ENCODE data around the gene CPED1.
"Not testable (repeated sequence)": the region's sequence is repeated elsewhere in the genome, so short reads cannot be mapped to it uniquely, and the experiment has no call there.

Gene CPED1

DNA sequence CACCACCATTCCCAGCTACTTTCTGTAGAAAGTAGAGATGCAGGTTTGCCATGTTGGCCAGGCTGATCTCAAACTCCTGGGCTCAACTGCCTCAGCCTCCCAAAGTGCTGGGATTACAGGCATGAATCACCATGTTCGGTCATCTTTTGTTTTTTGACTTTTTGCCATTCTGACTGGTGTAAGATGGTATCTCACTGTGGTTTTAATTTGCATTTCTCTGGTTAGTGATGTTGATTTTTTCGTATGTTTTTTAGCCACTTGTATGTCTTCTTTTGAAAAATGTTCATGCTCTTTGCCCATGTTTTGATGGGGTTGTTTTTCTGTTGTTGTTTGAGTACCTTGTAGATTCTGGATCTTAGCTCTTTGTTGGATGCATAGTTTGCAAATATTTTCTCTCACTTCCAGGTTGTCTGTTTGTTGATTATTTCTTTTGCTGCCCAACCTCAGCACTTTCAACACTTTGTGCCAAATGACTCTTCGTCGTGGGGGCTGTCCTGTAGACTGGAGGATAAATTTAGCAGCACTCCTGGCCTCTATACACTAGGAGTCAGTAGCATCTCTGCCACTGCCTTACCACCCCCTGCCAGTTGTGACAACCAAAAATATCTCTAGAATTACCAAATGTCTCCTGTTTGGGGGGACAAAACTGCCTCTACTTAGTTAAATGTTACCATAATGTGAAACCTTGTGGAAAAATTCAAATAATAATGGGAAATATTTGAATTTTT, 6.5 kb upstream of the CPED1 start:
- no peak for DNase-seq

- DNase-seq, result not testable (repeated sequence)
These were observed 4.9 kb upstream of the CPED1 start for GRCh38 chr7:120983592-120983991.

- no peak for DNase-seq
These were observed 4.1 kb upstream of the CPED1 start for GRCh38 chr7:120984406-120984805.

- no peak for DNase-seq
These were observed 3.3 kb upstream of the CPED1 start for GRCh38 chr7:120985130-120985758.

GRCh38 chr7:120985839-120986238, 2.7 kb upstream of the CPED1 start:
- no peak for DNase-seq

DNA sequence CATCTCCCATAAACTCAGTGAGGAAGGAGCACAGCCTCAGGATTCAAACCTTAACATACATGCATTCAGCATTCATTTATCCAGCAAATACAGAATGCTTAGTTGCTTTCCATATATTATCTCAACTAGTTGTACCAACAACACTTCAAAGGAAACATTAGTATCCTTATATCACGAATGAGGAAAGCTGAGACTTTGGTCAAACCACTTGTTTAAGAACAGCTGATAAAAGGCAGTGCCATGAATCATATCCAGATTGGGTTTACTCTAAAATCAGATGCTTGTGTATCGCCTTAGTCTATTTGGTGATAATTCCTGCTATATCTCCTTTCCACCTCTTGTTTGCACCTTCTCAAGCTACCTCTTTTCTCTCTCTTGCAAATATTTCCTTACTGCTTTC, 1.9 kb upstream of the CPED1 start:
- no peak for DNase-seq

DNA sequence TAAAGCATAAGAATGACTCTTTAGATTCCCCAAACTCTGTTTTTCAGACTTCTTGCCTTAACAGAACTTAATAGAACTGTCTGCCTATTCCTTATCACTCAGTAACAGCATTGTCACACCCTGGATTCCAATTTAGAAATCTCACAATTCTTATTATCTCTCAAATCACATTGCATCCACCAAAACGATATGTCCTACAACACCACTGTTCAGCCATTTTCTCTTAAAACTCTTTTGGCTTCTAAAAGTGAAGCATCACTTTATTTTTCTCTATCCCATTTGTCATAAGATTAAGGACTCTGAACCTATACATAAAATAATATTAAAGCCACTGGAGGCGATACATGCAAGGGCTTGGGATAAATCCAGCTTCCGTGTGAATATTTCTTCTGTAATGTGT, 1.2 kb upstream of the CPED1 start:
- DNase-seq, result no peak

GRCh38 chr7:120987683-120988590, 574 bp upstream of the CPED1 start:
- DNase-seq, result peak; percentile 79

DNA sequence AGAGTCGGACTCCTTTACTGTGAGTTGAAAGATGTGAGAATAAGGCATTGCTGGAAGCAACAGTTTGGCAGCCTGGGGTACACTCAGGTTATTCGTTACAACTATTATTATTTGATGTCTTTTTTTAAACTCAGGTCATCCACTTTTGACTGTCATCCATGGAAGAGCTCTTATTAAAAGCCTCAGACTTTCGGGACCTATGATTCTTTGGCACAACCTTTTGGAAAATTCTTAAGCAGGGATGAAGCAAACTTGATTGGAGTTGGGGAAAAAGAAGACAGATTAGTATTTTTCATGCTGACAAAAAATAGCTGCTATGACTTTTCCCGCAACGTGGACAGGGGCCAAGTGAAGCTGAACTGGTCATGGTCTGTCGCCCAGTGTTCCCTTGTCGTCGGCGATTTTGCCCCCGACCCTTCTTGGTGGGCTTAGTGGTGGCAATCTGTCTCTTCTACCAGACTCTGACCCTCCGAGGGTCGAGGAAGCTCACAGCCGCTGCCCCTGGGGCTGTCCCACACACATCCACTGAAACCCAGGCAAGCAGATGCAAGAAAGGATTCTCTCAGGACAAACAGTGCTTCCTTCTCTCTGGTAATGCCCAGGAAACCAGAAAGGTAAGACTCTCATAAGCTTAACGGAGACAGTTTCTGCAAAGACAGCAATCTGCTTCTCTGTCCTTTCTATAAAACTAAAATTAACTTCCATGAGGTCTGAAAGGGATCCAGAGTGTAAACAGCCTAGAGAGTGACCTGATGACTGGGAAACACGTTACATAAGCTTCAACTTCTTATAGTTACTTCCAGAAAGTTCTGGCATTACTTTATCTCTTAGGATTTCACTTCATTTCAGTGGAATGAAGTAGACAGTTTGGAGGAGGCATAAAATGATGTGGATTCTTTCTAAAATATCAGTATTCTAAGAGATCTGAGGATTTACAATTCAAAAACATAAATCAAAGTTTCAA, 1.0 kb downstream of the CPED1 start:
- DNase-seq, result no peak

- no peak for DNase-seq
These were observed 2.1 kb downstream of the CPED1 start for GRCh38 chr7:120990468-120991118.

DNA sequence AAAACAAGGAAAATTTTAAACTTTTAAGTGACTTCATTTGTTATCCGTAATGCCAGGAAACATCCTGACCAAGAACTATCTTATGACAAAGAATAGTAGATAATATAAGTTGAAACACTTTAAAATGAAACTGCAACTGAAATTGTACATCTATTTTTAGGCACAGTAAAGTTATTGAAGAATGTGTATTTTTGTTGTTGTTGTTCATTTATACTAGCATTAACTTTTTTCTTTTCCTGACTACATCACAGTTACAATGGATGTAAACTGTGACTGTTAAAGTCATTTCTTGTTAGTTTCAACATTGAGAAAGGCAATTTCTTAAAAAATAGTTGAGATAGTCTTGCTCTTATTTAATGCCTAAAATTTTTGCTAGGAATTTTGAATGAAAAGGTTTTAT, 2.6 kb downstream of the CPED1 start:
- DNase-seq, result no peak

DNA sequence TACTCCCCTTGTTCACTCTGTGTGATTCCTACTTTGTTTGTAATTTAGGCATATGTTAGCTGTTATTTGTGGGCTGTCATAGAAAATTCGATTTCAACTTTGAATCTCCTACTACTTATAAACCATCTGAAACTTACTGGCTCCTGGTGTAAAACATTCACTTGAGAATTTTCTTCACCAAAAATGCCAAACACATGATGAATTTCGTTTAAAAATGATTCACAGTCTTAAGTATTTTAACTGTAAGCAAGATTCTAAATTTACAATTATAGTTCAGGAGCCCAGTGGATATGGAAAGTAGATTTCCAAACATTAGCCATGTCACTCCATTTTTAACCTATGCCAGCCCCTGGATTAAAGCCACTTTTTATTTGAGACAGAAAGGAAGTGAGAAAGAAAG, 3.1 kb downstream of the CPED1 start:
- DNase-seq, result no peak

DNA sequence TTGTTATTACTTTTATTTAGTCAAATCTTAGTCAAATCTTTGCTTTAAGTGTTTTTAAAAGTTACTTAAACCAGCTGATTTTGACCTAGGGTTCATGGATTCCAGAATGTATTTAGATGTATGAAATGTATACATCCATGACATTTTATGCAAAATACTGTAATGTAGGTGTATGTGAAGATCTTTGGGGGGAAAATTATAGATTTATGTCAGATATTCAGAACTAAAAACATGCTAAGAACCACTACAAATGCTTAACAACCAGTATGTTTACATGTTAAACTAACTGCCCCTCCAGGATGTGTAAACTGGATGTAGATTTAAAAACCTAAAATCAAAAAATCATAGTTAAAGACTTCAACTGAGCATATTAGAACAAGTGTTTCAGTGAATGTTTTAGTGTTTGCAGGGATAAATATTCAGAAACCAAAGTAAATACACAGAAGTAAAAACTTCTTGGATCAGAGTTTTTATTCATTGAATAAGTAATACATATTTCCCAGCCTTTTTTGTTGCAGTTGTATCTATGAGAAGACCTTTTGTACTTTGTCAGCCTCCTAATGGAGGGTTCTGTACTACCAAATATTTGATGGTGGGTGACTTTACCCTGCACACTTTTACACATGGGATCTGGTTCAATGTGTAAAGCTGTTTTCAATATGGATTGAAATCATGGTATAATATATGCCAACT, 3.9 kb downstream of the CPED1 start:
- DNase-seq, result no peak

GRCh38 chr7:120992965-120993494, 4.5 kb downstream of the CPED1 start:
- no peak for DNase-seq

- DNase-seq, result no peak
These were observed 5.2 kb downstream of the CPED1 start for GRCh38 chr7:120993553-120994191.

DNA sequence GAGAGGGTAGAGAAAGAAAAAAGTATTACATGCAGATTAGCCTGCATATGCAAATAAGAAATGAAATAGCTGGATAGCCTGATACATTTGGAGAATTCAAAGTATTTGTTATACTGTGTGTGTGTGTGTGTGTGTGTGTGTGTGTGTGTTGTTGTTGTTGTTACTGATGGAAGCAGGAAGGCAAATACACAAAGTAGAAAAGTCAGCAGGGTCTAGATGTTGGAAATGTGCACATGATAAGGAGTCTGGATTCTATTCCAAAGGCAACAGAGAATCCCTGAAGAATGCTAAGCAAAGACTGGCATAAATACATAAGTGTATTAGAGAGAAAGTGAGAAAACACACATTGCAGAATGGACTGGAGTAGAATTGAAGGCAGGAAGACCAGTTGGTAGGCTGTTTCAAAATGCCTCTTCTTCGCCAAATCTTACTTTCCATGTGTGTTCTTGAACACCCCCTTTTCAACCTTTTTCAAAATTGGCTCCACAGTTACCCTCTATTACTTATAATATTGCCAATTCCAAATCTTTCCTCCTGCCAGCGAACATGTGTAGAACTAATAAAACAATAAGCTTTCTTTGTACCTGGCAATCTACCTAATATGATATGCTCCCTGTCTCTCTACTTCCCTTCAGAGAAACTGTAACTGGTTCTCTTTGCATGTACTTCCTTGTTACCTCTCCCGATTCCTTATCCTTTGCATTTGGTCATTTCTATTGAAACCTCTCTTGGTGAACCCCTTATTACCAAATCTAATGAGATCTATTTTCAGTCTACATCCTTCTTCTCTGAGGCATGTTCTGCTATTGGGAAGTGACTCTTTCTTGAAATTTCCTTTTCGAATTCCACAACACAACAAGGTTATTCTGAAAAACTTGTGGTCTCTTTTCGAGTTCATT, 6.2 kb downstream of the CPED1 start:
- DNase-seq, result no peak

DNA sequence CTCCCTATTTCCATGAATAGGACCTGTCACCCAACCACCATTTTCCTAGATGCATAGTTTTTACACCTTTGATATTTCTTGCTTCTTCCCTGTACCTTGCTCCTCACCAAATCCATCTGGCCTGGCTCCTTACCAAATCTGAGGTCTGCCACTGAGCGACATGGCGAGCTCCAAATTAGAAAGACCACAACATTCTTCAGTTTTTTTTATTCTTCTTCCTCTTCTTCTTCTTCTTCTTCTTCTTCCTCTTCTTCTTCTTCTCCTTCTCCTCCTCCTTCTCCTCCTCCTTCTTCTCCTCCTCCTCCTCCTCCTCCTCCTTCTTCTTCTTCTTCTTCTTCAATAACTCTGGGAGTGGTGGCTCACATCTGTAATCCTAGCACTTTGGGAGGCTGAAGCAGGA, 7.1 kb downstream of the CPED1 start:
- no peak for DNase-seq

DNA sequence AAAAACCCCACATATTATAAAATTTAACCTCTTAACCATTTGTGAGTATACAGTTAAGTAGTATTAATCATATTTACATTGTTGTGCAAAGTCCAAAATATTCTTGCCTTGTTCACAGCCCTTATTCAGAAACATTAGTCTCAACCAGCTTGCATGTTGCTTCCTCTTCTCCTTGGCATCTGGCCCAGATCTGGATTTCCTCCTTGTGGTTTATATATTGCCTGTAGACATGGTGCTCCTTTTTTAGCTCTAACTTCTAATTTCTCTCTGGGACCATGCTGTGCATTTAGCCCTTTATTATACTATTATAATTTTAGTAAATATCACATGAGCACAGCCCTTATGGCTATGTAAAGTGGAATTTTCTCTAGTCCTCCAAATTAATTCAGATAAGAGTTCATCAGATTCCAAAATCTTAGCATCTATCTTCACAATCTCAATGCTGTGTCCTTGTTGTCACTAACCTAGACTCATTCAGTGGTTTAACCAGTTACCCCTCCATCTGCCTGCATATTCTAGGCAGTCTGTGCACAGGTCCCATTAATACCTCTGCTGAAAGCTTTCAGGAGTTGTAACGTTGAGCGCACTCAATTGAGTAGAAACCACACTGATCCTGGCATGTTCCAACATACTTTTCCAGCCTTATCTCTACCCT, 7.9 kb downstream of the CPED1 start:
- peak; percentile 81 for DNase-seq

GRCh38 chr7:120996988-120997345, 8.5 kb downstream of the CPED1 start:
- DNase-seq, result no peak

Data from KG1 (cell line).